OCI-LY7 (cell line): ENCODE data around the gene SAYSD1.

Experiments used
- CTCF ChIP-seq: fragments of 200-600 bp; sonication (generic); conservative IDR thresholded peaks from 2 replicates; pipeline ENCODE4 v1.5.1; 2014; ENCODE audit warnings: mild to moderate bottlenecking, antibody characterized with exemption, low read length, moderate library complexity, mixed read lengths
- EZH2phosphoT487 ChIP-seq: fragments of 200-600 bp; sonication (generic); IDR thresholded peaks from 2 replicates; pipeline ENCODE4 v1.6.1; 2018; ENCODE audit warnings: low read depth, borderline replicate concordance, mild to moderate bottlenecking, mixed run types, antibody characterized with exemption, low read length, moderate library complexity, mixed read lengths

GRCh38 chr6:39077882-39078594 is 36.9 kb downstream of the SAYSD1 start:
- TF ChIP-seq CTCF (no peak), EZH2phosphoT487 (no peak)
